OCI-LY3 (cell line): ENCODE measurements around the gene PDE7B.

Experiments
- EZH2phosphoT487 ChIP-seq: fragments of 200-600 bp; shearing (Covaris generic); IDR thresholded peaks from 2 replicates; pipeline ENCODE4 v1.6.1; 2018; ENCODE audit warnings: antibody characterized with exemption, mixed run types, low read depth
- TF ChIP-seq, protein P1 (sequence below): fragments of 200-600, 300-600 bp; sonication (generic); IDR thresholded peaks from 2 replicates; pipeline ENCODE4 v1.5.1; 2014; ENCODE audit warnings: antibody characterized with exemption, low read length, low read depth

GRCh38 chr6:136209496-136209895, 358.0 kb downstream of the PDE7B start:
- TF ChIP-seq, protein P1, sequence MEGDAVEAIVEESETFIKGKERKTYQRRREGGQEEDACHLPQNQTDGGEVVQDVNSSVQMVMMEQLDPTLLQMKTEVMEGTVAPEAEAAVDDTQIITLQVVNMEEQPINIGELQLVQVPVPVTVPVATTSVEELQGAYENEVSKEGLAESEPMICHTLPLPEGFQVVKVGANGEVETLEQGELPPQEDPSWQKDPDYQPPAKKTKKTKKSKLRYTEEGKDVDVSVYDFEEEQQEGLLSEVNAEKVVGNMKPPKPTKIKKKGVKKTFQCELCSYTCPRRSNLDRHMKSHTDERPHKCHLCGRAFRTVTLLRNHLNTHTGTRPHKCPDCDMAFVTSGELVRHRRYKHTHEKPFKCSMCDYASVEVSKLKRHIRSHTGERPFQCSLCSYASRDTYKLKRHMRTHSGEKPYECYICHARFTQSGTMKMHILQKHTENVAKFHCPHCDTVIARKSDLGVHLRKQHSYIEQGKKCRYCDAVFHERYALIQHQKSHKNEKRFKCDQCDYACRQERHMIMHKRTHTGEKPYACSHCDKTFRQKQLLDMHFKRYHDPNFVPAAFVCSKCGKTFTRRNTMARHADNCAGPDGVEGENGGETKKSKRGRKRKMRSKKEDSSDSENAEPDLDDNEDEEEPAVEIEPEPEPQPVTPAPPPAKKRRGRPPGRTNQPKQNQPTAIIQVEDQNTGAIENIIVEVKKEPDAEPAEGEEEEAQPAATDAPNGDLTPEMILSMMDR, result no peak
- no peak for TF ChIP-seq EZH2phosphoT487
